ENCODE measurements around the gene ZBTB20. TPM values are rescaled to one million over a fixed set of nuclear protein-coding genes. Genes with fewer than 3 reads are reported as not detected.

ZBTB20 gene
- total RNA-seq, 1 donor from 2014 or later, result 32.5 TPM

DNA sequence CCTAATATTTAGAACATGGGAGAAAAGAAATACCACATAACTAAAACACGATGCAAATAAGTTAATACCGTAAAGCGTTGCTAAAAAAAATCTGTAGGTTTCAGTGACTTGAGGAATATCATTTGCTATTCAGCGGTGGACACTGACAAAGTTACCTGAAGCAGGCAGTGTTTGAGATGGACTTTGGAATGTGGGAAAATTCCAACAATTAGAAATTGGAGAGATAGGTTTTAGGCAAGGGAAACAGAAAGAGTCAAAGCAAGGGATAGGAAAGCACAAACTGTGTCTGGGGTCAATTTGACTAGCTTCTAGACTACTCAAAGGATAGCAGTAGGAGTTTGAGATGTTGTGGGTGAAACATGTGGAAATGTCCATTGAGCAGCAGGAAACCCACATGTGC lies 680.3 kb downstream of the ZBTB20 start:
- DNase-seq (ENCODE audit: low read depth), result no peak
- Histone ChIP-seq H3K27me3 (ENCODE audit: control insufficient read depth, insufficient read depth, low read length) (no peaks in the 10 kb centered on the region), H3K36me3 (ENCODE audit: control insufficient read depth, insufficient read depth, low read length) (no peaks in the 10 kb centered on the region), H3K4me3 (ENCODE audit: low read depth, low read length) (no peak overlapping the region)
- TF ChIP-seq, protein P1, sequence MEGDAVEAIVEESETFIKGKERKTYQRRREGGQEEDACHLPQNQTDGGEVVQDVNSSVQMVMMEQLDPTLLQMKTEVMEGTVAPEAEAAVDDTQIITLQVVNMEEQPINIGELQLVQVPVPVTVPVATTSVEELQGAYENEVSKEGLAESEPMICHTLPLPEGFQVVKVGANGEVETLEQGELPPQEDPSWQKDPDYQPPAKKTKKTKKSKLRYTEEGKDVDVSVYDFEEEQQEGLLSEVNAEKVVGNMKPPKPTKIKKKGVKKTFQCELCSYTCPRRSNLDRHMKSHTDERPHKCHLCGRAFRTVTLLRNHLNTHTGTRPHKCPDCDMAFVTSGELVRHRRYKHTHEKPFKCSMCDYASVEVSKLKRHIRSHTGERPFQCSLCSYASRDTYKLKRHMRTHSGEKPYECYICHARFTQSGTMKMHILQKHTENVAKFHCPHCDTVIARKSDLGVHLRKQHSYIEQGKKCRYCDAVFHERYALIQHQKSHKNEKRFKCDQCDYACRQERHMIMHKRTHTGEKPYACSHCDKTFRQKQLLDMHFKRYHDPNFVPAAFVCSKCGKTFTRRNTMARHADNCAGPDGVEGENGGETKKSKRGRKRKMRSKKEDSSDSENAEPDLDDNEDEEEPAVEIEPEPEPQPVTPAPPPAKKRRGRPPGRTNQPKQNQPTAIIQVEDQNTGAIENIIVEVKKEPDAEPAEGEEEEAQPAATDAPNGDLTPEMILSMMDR (IDR thresholded peaks at IDR 0.05; ENCODE audit: insufficient read depth, low read length, poor library complexity, severe bottlenecking), result no peak

DNA sequence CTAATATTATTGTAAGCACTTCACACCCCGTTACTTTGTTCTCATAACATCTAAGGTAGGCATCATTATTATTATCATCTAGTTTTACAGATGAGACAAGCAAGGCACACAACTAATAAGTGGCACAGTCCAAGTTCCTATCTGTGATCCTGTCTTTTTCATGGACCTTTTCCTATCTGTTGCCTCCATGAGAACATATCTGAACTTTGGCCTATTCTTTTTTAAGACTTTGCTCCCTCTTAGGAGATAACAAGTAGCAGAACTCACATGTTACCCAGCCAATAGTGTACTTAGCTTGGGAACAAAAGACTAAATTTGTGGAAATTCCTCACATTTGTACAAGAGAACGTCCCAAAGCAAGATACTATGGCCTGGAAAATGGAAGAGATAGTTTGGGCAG lies 680.8 kb downstream of the ZBTB20 start:
- TF ChIP-seq, protein P1 (IDR thresholded peaks at IDR 0.05; ENCODE audit: insufficient read depth, low read length, poor library complexity, severe bottlenecking), result no peak
- no peak for DNase-seq (ENCODE audit: low read depth)
- no peaks in the 10 kb centered on the region for H3K36me3 ChIP-seq (ENCODE audit: control insufficient read depth, insufficient read depth, low read length)
- H3K27me3 ChIP-seq (ENCODE audit: control insufficient read depth, insufficient read depth, low read length), result no peaks in the 10 kb centered on the region
- no peak overlapping the region for H3K4me3 ChIP-seq (ENCODE audit: low read depth, low read length)

DNA sequence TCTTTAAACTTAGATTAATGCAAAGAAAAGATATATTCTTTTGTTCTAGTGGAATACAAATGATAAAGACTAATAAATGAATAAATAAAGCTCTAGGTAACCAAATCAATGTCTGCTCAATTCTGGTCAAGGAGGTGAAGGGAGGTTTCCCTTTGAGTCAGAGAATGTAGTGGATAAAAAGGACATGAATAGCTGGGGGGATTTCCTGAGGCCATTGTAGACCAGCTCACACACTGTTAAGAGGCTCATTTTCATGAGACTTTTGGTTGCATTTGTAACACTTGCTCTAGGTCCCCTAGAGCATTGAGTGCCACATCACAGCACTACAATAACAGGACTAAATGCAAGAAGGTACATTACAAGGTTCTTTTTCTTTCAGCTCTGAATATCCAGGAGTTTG lies 682.5 kb downstream of the ZBTB20 start:
- DNase-seq (ENCODE audit: low read depth), result no peak
- TF ChIP-seq, protein P1 (IDR thresholded peaks at IDR 0.05; ENCODE audit: insufficient read depth, low read length, poor library complexity, severe bottlenecking), result no peak

DNA sequence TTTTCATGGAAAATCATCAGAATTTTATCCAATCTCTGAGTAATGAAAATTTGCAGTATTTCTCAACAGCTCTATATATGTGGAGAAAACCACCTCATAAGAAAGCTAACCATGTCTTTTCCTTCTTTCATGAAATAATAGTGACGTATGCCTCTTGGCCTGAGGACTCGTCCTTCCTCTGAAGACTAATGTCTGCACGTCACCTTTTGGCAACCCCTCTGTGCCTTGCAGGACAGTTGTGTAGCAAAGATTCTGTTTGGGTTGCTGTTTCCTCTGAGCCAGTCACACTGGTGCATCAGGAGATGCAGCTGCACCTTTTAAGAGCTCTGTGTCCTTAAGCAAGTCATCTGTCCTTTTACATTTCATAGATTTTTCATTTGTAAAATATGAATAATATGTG lies 684.3 kb downstream of the ZBTB20 start:
- no peaks in the 10 kb centered on the region for H3K36me3 ChIP-seq (ENCODE audit: control insufficient read depth, insufficient read depth, low read length)
- no peak for DNase-seq (ENCODE audit: low read depth)
- TF ChIP-seq, protein P1 (IDR thresholded peaks at IDR 0.05; ENCODE audit: insufficient read depth, low read length, poor library complexity, severe bottlenecking), result no peak
- H3K4me3 ChIP-seq (ENCODE audit: low read depth, low read length), result no peak overlapping the region
- H3K27me3 ChIP-seq (ENCODE audit: control insufficient read depth, insufficient read depth, low read length), result no peaks in the 10 kb centered on the region

More for the DNA sequence above, 682.5 kb downstream of the ZBTB20 start:
- Histone ChIP-seq H3K27me3 (ENCODE audit: control insufficient read depth, insufficient read depth, low read length) (no peaks in the 10 kb centered on the region), H3K36me3 (ENCODE audit: control insufficient read depth, insufficient read depth, low read length) (no peaks in the 10 kb centered on the region), H3K4me3 (ENCODE audit: low read depth, low read length) (no peak overlapping the region)

DNA sequence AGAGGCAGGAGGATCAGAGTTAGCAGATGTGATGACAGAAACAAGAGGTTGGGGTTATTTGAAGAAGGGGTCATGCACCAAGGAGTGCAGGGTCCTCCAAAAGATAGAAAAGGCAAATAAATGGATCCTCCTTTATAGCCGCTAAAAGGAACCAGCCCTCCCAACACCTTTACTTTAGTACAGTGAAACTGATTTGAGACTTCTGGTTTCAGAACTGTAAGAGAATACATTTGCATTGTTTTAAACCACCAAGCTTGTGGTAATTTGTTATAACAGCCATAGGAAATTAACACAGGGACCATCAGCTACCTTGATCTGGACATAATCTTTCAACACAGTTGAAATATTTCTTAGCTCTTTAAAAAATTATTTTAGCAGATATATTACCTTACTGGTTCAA lies 686.6 kb downstream of the ZBTB20 start:
- no peaks in the 10 kb centered on the region for H3K27me3 ChIP-seq (ENCODE audit: control insufficient read depth, insufficient read depth, low read length)
- no peak for DNase-seq (ENCODE audit: low read depth)
- TF ChIP-seq, protein P1 (IDR thresholded peaks at IDR 0.05; ENCODE audit: insufficient read depth, low read length, poor library complexity, severe bottlenecking), result no peak
- no peak overlapping the region for H3K4me3 ChIP-seq (ENCODE audit: low read depth, low read length)
- no peaks in the 10 kb centered on the region for H3K36me3 ChIP-seq (ENCODE audit: control insufficient read depth, insufficient read depth, low read length)

DNA sequence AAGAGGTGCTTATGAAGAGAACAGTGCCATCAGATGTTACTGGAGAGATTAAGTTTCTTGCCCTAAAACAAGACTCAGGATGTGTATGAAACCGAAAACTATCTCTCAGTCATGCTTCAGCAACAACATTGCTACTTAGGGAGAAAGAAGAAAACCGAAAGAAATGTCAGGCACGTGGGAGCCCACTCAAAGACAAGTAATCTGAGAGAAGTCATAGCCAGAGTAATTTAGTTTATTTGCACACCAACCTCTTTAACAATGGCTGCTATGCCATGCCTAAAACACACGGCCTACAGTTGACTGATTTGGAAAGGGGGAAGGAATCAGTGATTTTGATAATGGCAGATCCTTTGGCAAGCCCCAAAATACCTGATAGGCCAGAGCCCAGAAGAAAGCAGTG lies 690.3 kb downstream of the ZBTB20 start:
- no peak for DNase-seq (ENCODE audit: low read depth)
- Histone ChIP-seq H3K27me3 (ENCODE audit: control insufficient read depth, insufficient read depth, low read length) (no peaks in the 10 kb centered on the region), H3K4me3 (ENCODE audit: low read depth, low read length) (no peak overlapping the region), H3K36me3 (ENCODE audit: control insufficient read depth, insufficient read depth, low read length) (no peaks in the 10 kb centered on the region)
- TF ChIP-seq, protein P1 (IDR thresholded peaks at IDR 0.05; ENCODE audit: insufficient read depth, low read length, poor library complexity, severe bottlenecking), result no peak
